ENCODE results near the gene SLC30A10. TPM values are rescaled to one million over a fixed set of nuclear protein-coding genes. Genes with fewer than 3 reads are reported as not detected.

Gene SLC30A10
- total and polyA plus RNA-seq, 2 of the 13 experiments (the other 11 are each of a cell fraction or from before 2014, with no cell fraction given): 20.9 to 30.2 TPM

- TF ChIP-seq SOX13 (IDR thresholded peaks at IDR 0.05): no peak
- peak in 1 of 2 experiments; percentile 27; a peak in 1 of 4 replicates for TF ChIP-seq SOX13 (CRISPR knock-in tag; conservative IDR thresholded peaks at IDR 0.05 in 1 of 2, IDR thresholded peaks at IDR 0.05 in 1 of 2)
- TF ChIP-seq ZNF768 (CRISPR knock-in tag; IDR thresholded peaks at IDR 0.05): peak; percentile 50
- no peak for TF ChIP-seq ZNF263 (CRISPR knock-in tag; IDR thresholded peaks at IDR 0.05)
- peak; percentile 42 for TF ChIP-seq AGO2 (optimal IDR thresholded peaks at IDR 0.05; ENCODE audit: low read depth, low read length)
- TF ChIP-seq ZNF605 (CRISPR knock-in tag; IDR thresholded peaks at IDR 0.05): peak; percentile 95
- peak; percentile 63 for TF ChIP-seq ZNF501 (CRISPR knock-in tag; IDR thresholded peaks at IDR 0.05)
- TF ChIP-seq MTA3 (CRISPR knock-in tag; IDR thresholded peaks at IDR 0.05): no peak
- peak; percentile 39; the same call in 1 of the 2 replicates for TF ChIP-seq ESRRA (CRISPR knock-in tag; IDR thresholded peaks at IDR 0.05; ENCODE audit: low read depth)
- peak; percentile 9; the same call in 1 of the 2 replicates for TF ChIP-seq YEATS4 (CRISPR knock-in tag; IDR thresholded peaks at IDR 0.05; ENCODE audit: borderline replicate concordance)
- peak; percentile 94 for TF ChIP-seq ZNF446 (CRISPR knock-in tag; IDR thresholded peaks at IDR 0.05)
- peak; percentile 82 for TF ChIP-seq TBX2 (CRISPR knock-in tag; IDR thresholded peaks at IDR 0.05; ENCODE audit: borderline replicate concordance)
- TF ChIP-seq ZNF740 (CRISPR knock-in tag; IDR thresholded peaks at IDR 0.05): no peak
- no peak for TF ChIP-seq TBL1XR1 (IDR thresholded peaks at IDR 0.05; ENCODE audit: borderline replicate concordance, low read length, partially characterized antibody)
- peak; percentile 46; the same call in 1 of the 2 replicates for TF ChIP-seq ZNF788 (CRISPR knock-in tag; IDR thresholded peaks at IDR 0.05; ENCODE audit: borderline replicate concordance)
- TF ChIP-seq MIER2 (CRISPR knock-in tag; IDR thresholded peaks at IDR 0.05): no peak
- peak; percentile 72 for TF ChIP-seq ARID4A (CRISPR knock-in tag; IDR thresholded peaks at IDR 0.05; ENCODE audit: borderline replicate concordance)
- TF ChIP-seq ZKSCAN5 (CRISPR knock-in tag; IDR thresholded peaks at IDR 0.05): 0 out of 2 replicates have a peak, but pooled peaks have one; percentile 25
- TF ChIP-seq, protein P1, sequence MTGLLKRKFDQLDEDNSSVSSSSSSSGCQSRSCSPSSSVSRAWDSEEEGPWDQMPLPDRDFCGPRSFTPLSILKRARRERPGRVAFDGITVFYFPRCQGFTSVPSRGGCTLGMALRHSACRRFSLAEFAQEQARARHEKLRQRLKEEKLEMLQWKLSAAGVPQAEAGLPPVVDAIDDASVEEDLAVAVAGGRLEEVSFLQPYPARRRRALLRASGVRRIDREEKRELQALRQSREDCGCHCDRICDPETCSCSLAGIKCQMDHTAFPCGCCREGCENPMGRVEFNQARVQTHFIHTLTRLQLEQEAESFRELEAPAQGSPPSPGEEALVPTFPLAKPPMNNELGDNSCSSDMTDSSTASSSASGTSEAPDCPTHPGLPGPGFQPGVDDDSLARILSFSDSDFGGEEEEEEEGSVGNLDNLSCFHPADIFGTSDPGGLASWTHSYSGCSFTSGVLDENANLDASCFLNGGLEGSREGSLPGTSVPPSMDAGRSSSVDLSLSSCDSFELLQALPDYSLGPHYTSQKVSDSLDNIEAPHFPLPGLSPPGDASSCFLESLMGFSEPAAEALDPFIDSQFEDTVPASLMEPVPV (CRISPR knock-in tag; IDR thresholded peaks at IDR 0.05): peak; percentile 77; the same call in 1 of the 2 replicates
- TF ChIP-seq GLMP (CRISPR knock-in tag; IDR thresholded peaks at IDR 0.05; ENCODE audit: borderline replicate concordance): no peak
Observed at GRCh38 chr1:219927956-219928790, at the start of gene SLC30A10 (continued).
